ENCODE measurements around the gene GTPBP3. TPM values are rescaled to one million over a fixed set of nuclear protein-coding genes. Genes with fewer than 3 reads are reported as not detected.

Gene GTPBP3
- total and polyA plus RNA-seq, 2 of the 13 experiments (the other 11 are each of a cell fraction or from before 2014, with no cell fraction given): 17.5 to 30.0 TPM

DNA sequence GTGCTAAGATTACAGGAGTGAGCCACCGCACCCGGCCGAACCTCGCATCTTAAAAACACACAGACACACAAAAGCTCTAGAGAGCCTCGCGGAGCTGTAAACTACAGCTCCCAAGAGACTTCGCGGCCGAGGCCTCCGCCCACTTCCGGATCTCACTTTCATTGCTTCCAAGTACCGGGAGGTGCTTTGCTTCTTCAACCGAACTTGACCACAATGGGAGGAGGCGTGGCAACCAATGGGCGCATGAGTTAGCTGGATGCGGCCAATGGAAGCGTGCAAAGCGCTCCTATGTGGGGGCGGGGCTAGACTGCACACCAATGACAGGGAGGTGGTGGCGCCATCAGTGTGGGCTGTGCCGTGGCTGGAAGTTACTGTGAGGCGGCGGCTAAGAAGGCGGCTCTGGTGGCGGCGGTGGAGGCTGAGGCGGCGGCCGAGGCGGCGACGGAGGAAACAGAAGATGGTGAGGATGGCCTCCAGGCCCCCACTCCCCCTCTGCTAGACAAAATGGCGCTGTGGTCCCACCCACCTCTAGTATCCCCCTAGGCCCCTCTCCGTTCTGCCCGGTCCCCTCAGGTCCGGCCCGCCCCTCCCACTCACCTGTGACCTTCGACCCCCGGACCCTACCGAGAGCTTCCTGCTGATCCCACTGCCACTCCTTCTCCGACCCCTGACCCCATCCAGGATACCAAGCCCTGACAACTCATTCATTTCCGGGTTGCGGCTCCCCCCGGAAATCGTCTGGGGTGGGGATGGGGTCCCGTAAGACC lies 28.0 kb upstream of the GTPBP3 start, which contains the start of gene DDA1 (continued):
- peak; percentile 64; the same call in 1 of the 2 replicates for TF ChIP-seq SALL2 (CRISPR knock-in tag; IDR thresholded peaks at IDR 0.05)
- TF ChIP-seq ZFP36L1 (CRISPR knock-in tag; IDR thresholded peaks at IDR 0.05): no peak
- TF ChIP-seq, protein P1, sequence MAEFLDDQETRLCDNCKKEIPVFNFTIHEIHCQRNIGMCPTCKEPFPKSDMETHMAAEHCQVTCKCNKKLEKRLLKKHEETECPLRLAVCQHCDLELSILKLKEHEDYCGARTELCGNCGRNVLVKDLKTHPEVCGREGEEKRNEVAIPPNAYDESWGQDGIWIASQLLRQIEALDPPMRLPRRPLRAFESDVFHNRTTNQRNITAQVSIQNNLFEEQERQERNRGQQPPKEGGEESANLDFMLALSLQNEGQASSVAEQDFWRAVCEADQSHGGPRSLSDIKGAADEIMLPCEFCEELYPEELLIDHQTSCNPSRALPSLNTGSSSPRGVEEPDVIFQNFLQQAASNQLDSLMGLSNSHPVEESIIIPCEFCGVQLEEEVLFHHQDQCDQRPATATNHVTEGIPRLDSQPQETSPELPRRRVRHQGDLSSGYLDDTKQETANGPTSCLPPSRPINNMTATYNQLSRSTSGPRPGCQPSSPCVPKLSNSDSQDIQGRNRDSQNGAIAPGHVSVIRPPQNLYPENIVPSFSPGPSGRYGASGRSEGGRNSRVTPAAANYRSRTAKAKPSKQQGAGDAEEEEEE (CRISPR knock-in tag; IDR thresholded peaks at IDR 0.05; ENCODE audit: borderline replicate concordance): peak; percentile 84; the same call in 1 of the 2 replicates
- peak; percentile 68; the same call in 1 of the 2 replicates for TF ChIP-seq ZNF430 (CRISPR knock-in tag; IDR thresholded peaks at IDR 0.05)
- TF ChIP-seq, protein P2, sequence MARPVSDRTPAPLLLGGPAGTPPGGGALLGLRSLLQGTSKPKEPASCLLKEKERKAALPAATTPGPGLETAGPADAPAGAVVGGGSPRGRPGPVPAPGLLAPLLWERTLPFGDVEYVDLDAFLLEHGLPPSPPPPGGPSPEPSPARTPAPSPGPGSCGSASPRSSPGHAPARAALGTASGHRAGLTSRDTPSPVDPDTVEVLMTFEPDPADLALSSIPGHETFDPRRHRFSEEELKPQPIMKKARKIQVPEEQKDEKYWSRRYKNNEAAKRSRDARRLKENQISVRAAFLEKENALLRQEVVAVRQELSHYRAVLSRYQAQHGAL (CRISPR knock-in tag; IDR thresholded peaks at IDR 0.05; ENCODE audit: not compliant biosample characterization): no peak
- TF ChIP-seq, protein P3, sequence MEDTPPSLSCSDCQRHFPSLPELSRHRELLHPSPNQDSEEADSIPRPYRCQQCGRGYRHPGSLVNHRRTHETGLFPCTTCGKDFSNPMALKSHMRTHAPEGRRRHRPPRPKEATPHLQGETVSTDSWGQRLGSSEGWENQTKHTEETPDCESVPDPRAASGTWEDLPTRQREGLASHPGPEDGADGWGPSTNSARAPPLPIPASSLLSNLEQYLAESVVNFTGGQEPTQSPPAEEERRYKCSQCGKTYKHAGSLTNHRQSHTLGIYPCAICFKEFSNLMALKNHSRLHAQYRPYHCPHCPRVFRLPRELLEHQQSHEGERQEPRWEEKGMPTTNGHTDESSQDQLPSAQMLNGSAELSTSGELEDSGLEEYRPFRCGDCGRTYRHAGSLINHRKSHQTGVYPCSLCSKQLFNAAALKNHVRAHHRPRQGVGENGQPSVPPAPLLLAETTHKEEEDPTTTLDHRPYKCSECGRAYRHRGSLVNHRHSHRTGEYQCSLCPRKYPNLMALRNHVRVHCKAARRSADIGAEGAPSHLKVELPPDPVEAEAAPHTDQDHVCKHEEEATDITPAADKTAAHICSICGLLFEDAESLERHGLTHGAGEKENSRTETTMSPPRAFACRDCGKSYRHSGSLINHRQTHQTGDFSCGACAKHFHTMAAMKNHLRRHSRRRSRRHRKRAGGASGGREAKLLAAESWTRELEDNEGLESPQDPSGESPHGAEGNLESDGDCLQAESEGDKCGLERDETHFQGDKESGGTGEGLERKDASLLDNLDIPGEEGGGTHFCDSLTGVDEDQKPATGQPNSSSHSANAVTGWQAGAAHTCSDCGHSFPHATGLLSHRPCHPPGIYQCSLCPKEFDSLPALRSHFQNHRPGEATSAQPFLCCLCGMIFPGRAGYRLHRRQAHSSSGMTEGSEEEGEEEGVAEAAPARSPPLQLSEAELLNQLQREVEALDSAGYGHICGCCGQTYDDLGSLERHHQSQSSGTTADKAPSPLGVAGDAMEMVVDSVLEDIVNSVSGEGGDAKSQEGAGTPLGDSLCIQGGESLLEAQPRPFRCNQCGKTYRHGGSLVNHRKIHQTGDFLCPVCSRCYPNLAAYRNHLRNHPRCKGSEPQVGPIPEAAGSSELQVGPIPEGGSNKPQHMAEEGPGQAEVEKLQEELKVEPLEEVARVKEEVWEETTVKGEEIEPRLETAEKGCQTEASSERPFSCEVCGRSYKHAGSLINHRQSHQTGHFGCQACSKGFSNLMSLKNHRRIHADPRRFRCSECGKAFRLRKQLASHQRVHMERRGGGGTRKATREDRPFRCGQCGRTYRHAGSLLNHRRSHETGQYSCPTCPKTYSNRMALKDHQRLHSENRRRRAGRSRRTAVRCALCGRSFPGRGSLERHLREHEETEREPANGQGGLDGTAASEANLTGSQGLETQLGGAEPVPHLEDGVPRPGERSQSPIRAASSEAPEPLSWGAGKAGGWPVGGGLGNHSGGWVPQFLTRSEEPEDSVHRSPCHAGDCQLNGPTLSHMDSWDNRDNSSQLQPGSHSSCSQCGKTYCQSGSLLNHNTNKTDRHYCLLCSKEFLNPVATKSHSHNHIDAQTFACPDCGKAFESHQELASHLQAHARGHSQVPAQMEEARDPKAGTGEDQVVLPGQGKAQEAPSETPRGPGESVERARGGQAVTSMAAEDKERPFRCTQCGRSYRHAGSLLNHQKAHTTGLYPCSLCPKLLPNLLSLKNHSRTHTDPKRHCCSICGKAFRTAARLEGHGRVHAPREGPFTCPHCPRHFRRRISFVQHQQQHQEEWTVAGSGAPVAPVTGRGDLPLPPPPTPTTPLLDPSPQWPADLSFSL (CRISPR knock-in tag; IDR thresholded peaks at IDR 0.05): no peak
- TF ChIP-seq ELF4 (CRISPR knock-in tag; IDR thresholded peaks at IDR 0.05; ENCODE audit: borderline replicate concordance): peak; percentile 40; the same call in 1 of the 2 replicates
- no peak for TF ChIP-seq ZNF296 (CRISPR knock-in tag; conservative IDR thresholded peaks at IDR 0.05)
- TF ChIP-seq U2AF1 (optimal IDR thresholded peaks at IDR 0.05; ENCODE audit: low read depth, low read length): no peak
- TF ChIP-seq, protein P4, sequence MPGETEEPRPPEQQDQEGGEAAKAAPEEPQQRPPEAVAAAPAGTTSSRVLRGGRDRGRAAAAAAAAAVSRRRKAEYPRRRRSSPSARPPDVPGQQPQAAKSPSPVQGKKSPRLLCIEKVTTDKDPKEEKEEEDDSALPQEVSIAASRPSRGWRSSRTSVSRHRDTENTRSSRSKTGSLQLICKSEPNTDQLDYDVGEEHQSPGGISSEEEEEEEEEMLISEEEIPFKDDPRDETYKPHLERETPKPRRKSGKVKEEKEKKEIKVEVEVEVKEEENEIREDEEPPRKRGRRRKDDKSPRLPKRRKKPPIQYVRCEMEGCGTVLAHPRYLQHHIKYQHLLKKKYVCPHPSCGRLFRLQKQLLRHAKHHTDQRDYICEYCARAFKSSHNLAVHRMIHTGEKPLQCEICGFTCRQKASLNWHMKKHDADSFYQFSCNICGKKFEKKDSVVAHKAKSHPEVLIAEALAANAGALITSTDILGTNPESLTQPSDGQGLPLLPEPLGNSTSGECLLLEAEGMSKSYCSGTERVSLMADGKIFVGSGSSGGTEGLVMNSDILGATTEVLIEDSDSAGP (CRISPR knock-in tag; IDR thresholded peaks at IDR 0.05; ENCODE audit: borderline replicate concordance): peak; percentile 81; the same call in 1 of the 2 replicates
- TF ChIP-seq RBFOX2 (IDR thresholded peaks at IDR 0.05; ENCODE audit: low read depth, low read length): peak; percentile 89
- TF ChIP-seq ONECUT2 (CRISPR knock-in tag; IDR thresholded peaks at IDR 0.05): no peak
- TF ChIP-seq, protein P5, sequence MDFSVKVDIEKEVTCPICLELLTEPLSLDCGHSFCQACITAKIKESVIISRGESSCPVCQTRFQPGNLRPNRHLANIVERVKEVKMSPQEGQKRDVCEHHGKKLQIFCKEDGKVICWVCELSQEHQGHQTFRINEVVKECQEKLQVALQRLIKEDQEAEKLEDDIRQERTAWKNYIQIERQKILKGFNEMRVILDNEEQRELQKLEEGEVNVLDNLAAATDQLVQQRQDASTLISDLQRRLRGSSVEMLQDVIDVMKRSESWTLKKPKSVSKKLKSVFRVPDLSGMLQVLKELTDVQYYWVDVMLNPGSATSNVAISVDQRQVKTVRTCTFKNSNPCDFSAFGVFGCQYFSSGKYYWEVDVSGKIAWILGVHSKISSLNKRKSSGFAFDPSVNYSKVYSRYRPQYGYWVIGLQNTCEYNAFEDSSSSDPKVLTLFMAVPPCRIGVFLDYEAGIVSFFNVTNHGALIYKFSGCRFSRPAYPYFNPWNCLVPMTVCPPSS (IDR thresholded peaks at IDR 0.05): no peak
- TF ChIP-seq KLF15 (CRISPR knock-in tag; IDR thresholded peaks at IDR 0.05; ENCODE audit: borderline replicate concordance): no peak; the same call in 1 of the 2 replicates
- peak; percentile 67 for TF ChIP-seq RFX5 (IDR thresholded peaks at IDR 0.05; ENCODE audit: low read depth, low read length)
- 0 out of 2 replicates have a peak, but pooled peaks have one; percentile 79 for TF ChIP-seq ZNF570 (CRISPR knock-in tag; IDR thresholded peaks at IDR 0.05; ENCODE audit: borderline replicate concordance)
